AG10803 (cell line): ENCODE results near the gene NUPR2.
"Not testable (repeated sequence)": the region's sequence is repeated elsewhere in the genome, so short reads cannot be mapped to it uniquely, and the experiment has no call there.

Experiments
- DNase-seq: peaks from one replicate; pipeline ENCODE4 v3.0.0; 2010; ENCODE audit warnings: low read depth
- H3K4me3 ChIP-seq: 2 replicates; pipeline ENCODE4 v1.5.1; 2011; ENCODE audit warnings: mild to moderate bottlenecking, low read length, control low read depth
- CTCF ChIP-seq: conservative IDR thresholded peaks from 2 replicates; pipeline ENCODE4 v1.5.1; 2011; ENCODE audit warnings: mild to moderate bottlenecking, low read length, control low read depth, inconsistent platforms

Gene NUPR2

GRCh38 chr7:56092789-56093531 lies 23.3 kb downstream of the NUPR2 start, which contains the start of gene PHKG1:
Gene PHKG1, minus strand, starts transcription at chr7:56092952. Its CDS starts 4,011 bp downstream, at chr7:56088941.
- peak; percentile 69 for TF ChIP-seq CTCF

GRCh38 chr7:56092388-56092787 lies 23.8 kb downstream of the NUPR2 start:
- peak overlapping the region; percentile 33 for H3K4me3 ChIP-seq
- not testable (repeated sequence) for DNase-seq

More at GRCh38 chr7:56092789-56093531, 23.3 kb downstream of the NUPR2 start, which contains the start of gene PHKG1:
- peak within 1 kb of the TSS; percentile 33 for H3K4me3 ChIP-seq
- DNase-seq, result peak; percentile 91

GRCh38 chr7:56091591-56091990 lies 24.6 kb downstream of the NUPR2 start:
- DNase-seq, result peak; percentile 63
- H3K4me3 ChIP-seq, result no peak overlapping the region
- TF ChIP-seq CTCF, result no peak

GRCh38 chr7:56087445-56087844 lies 28.8 kb downstream of the NUPR2 start:
- H3K4me3 ChIP-seq, result no peak overlapping the region
- TF ChIP-seq CTCF, result no peak
- no peak for DNase-seq

- no peak for TF ChIP-seq CTCF
- H3K4me3 ChIP-seq, result no peak overlapping the region
- DNase-seq, result no peak
These were observed 29.5 kb downstream of the NUPR2 start for GRCh38 chr7:56086761-56087160.

GRCh38 chr7:56083150-56083785 lies 32.9 kb downstream of the NUPR2 start:
- TF ChIP-seq CTCF, result no peak
- no peak for DNase-seq
- no peak overlapping the region for H3K4me3 ChIP-seq

- no peak for TF ChIP-seq CTCF
- no peak overlapping the region for H3K4me3 ChIP-seq
- DNase-seq, result no peak
These were observed 34.4 kb downstream of the NUPR2 start for GRCh38 chr7:56081626-56082340.

- not testable (repeated sequence) for H3K4me3 ChIP-seq, DNase-seq
These were observed 35.3 kb downstream of the NUPR2 start for GRCh38 chr7:56080726-56081435.
